Esophagus squamous epithelium (tissue), 4 donors: ENCODE data around the gene PNKD.

Source experiments
- CTCF ChIP-seq, 6 experiments: fragments of 450-650 bp in 4 of 6; fragments of 200-600 bp in 2 of 6; sonication (generic) in 2 of 6; IDR thresholded peaks; one replicate each; pipeline ENCODE4 v1.5.1; 2016 to 2019; ENCODE audit warnings: antibody characterized with exemption in 6 of 6, mild to moderate bottlenecking in 4 of 6, moderate library complexity in 4 of 6
- POLR2A ChIP-seq, 4 donors: fragments of 450-650 bp; IDR thresholded peaks; one replicate each; pipeline ENCODE4 v1.6.1; 2017; ENCODE audit warnings: antibody characterized with exemption in 4 of 4, mild to moderate bottlenecking in 4 of 4, moderate library complexity in 3 of 4

GRCh38 chr2:218332288-218332687 lies 62.0 kb downstream of the PNKD start:
- TF ChIP-seq CTCF (IDR thresholded peaks at IDR 0.05) (no peak), POLR2A (IDR thresholded peaks at IDR 0.05) (no peak)
